ENCODE data around the gene GPR146. TPM values are rescaled to one million over a fixed set of nuclear protein-coding genes. Genes with fewer than 3 reads are reported as not detected.

GPR146 gene
- total RNA-seq, 1 donor from 2014 or later: 0.79 TPM

DNA sequence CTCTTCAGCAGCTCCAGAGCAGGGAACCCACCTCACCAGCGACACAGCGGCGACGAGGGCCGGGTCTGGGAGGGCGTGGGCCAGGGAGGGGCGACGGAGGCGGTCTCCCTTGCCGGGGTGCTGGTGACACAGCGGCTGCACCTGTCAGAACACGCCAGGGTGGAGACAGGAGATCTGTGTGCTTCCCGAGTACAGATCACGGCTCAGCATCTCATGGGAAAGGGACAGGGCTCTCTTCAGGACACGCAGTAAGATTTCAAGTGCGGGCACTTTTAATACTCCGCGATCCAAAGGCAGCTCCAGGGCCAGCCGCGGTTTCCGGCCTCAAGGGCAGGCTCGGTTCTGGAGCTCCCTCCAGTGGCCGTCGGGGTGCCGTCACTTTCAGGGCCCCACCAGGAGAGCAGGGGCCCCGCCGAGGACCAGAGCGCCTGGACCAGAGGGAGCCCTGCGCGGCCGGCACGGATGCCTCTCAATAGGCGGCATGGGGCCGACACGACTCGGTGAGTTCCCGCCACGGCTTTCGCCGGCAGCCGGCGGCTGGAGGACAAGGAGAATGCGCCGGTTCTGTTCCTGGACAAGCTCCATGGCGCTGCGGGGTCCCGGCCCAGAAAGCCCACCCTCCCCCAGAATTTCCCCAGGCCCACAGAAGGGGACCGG is 21.4 kb downstream of the GPR146 start:
- H3K27ac Mint-ChIP-seq: no peak overlapping the region
- Histone ChIP-seq H3K27me3 (no peaks in the 10 kb centered on the region), H4K20me1 (ENCODE audit: low read depth) (peaks cover 40% of the 10 kb centered on the region), H2AFZ (replicated peaks) (no peak overlapping the region), H3K4me3 (no peak overlapping the region), H3K79me2 (ENCODE audit: low read depth) (peaks cover 3% of the 10 kb centered on the region), H3K36me3 (no peaks in the 10 kb centered on the region), H3F3A (ENCODE audit: low read depth) (peaks cover 5% of the 10 kb centered on the region), H3K4me1 (peaks cover 14% of the 10 kb centered on the region), H3K4me2 (peak overlapping the region; percentile 56), H3K9ac (no peak overlapping the region), H3K27ac (no peak overlapping the region), H3K9me3 (ENCODE audit: low read depth) (no peaks in the 10 kb centered on the region)
- no peaks in the 10 kb centered on the region for H3K36me3 Mint-ChIP-seq
- H3K4me1 Mint-ChIP-seq: peaks cover 24% of the 10 kb centered on the region
- DNase-seq (ENCODE audit: low spot score): peak; percentile 88
- no peak overlapping the region for H3K4me3 Mint-ChIP-seq
- TF ChIP-seq, protein P1, sequence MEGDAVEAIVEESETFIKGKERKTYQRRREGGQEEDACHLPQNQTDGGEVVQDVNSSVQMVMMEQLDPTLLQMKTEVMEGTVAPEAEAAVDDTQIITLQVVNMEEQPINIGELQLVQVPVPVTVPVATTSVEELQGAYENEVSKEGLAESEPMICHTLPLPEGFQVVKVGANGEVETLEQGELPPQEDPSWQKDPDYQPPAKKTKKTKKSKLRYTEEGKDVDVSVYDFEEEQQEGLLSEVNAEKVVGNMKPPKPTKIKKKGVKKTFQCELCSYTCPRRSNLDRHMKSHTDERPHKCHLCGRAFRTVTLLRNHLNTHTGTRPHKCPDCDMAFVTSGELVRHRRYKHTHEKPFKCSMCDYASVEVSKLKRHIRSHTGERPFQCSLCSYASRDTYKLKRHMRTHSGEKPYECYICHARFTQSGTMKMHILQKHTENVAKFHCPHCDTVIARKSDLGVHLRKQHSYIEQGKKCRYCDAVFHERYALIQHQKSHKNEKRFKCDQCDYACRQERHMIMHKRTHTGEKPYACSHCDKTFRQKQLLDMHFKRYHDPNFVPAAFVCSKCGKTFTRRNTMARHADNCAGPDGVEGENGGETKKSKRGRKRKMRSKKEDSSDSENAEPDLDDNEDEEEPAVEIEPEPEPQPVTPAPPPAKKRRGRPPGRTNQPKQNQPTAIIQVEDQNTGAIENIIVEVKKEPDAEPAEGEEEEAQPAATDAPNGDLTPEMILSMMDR (IDR thresholded peaks at IDR 0.05): peak; percentile 85
- no peak for TF ChIP-seq EZH2 (IDR thresholded peaks at IDR 0.05)
- no peaks in the 10 kb centered on the region for H3K9me3 Mint-ChIP-seq
- H3K27me3 Mint-ChIP-seq (ENCODE audit: insufficient read depth, low read depth): peaks cover 12% of the 10 kb centered on the region

DNA sequence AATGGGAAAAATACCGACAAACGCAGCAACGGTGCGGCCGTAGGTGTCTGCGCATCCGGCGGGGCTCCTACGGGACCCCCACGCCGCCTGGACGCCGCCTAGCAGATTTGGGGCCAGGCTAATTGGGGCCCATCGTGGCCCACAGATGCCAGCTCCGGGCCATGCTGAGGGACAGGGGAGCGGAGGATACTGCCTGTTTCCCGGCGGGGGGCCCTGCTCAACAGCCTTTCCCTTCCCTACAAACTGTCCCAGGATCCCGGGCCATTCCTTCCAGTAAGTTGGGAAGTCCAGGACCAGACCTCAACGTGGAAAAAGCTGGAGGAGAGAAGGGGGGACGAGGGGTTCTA is 21.9 kb downstream of the GPR146 start:
- Mint-ChIP-seq H3K4me1 (peaks cover 27% of the 10 kb centered on the region), H3K27ac (no peak overlapping the region), H3K4me3 (no peak overlapping the region), H3K36me3 (no peaks in the 10 kb centered on the region), H3K27me3 (ENCODE audit: insufficient read depth, low read depth) (peaks cover 12% of the 10 kb centered on the region), H3K9me3 (peaks cover 3% of the 10 kb centered on the region)
- Histone ChIP-seq H3K4me3 (no peak overlapping the region), H3K9ac (no peak overlapping the region), H3K9me3 (ENCODE audit: low read depth) (no peaks in the 10 kb centered on the region), H2AFZ (replicated peaks) (no peak overlapping the region), H3F3A (ENCODE audit: low read depth) (peaks cover 10% of the 10 kb centered on the region), H3K4me2 (peak overlapping the region; percentile 56), H3K4me1 (peaks cover 9% of the 10 kb centered on the region), H3K36me3 (no peaks in the 10 kb centered on the region), H3K27me3 (no peaks in the 10 kb centered on the region), H3K27ac (no peak overlapping the region), H3K79me2 (ENCODE audit: low read depth) (peaks cover 3% of the 10 kb centered on the region), H4K20me1 (ENCODE audit: low read depth) (peaks cover 35% of the 10 kb centered on the region)
- no peak for DNase-seq (ENCODE audit: low spot score)
- TF ChIP-seq, protein P1 (IDR thresholded peaks at IDR 0.05): no peak
- TF ChIP-seq EZH2phosphoT487 (IDR thresholded peaks at IDR 0.05) (no peak), EZH2 (IDR thresholded peaks at IDR 0.05) (no peak)

DNA sequence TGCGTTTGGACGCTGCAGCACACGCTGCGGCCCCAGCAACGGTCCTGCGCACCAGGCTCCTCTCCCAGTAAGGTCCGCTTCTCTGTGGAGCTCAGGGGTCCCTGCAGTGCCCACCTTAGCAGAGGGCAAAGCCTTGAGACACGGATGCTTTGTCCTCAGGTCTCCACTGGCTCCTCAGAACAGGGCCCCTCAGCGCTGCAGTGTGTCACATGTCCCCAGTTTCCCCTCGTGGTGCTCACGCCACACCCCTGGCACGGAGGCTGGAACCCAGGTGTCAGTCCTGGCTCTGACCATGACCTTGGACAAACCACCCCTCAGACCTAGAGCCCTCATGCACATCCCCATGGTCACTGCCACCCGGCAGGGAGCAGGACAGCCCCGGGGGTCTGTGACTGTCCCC is 23.7 kb downstream of the GPR146 start:
- Histone ChIP-seq H3K4me3 (no peak overlapping the region), H3K27ac (no peak overlapping the region), H3K36me3 (no peaks in the 10 kb centered on the region), H3K9me3 (ENCODE audit: low read depth) (no peaks in the 10 kb centered on the region), H3F3A (ENCODE audit: low read depth) (peaks cover 11% of the 10 kb centered on the region), H3K27me3 (no peaks in the 10 kb centered on the region), H3K4me2 (no peak overlapping the region), H3K9ac (no peak overlapping the region), H3K4me1 (peaks cover 6% of the 10 kb centered on the region), H3K79me2 (ENCODE audit: low read depth) (peaks cover 3% of the 10 kb centered on the region), H2AFZ (replicated peaks) (no peak overlapping the region), H4K20me1 (ENCODE audit: low read depth) (peaks cover 23% of the 10 kb centered on the region)
- Mint-ChIP-seq H3K9me3 (peaks cover 3% of the 10 kb centered on the region), H3K4me3 (no peak overlapping the region), H3K27ac (no peak overlapping the region), H3K36me3 (no peaks in the 10 kb centered on the region), H3K4me1 (peaks cover 24% of the 10 kb centered on the region), H3K27me3 (ENCODE audit: insufficient read depth, low read depth) (peaks cover 15% of the 10 kb centered on the region)
- no peak for DNase-seq (ENCODE audit: low spot score)
- TF ChIP-seq EZH2 (IDR thresholded peaks at IDR 0.05): no peak
- TF ChIP-seq, protein P1 (IDR thresholded peaks at IDR 0.05): no peak
- no peak for TF ChIP-seq EZH2phosphoT487 (IDR thresholded peaks at IDR 0.05)

Data from neural progenitor cell (in vitro differentiated cells).